Embryonic facial prominence (tissue), 1 donor: ENCODE results near the gene CD81.

Experiments
- DNase-seq: peaks from one replicate; pipeline ENCODE4 v3.0.0-alpha.2; 2016; ENCODE audit errors: extremely low spot score

The CD81 gene

DNA sequence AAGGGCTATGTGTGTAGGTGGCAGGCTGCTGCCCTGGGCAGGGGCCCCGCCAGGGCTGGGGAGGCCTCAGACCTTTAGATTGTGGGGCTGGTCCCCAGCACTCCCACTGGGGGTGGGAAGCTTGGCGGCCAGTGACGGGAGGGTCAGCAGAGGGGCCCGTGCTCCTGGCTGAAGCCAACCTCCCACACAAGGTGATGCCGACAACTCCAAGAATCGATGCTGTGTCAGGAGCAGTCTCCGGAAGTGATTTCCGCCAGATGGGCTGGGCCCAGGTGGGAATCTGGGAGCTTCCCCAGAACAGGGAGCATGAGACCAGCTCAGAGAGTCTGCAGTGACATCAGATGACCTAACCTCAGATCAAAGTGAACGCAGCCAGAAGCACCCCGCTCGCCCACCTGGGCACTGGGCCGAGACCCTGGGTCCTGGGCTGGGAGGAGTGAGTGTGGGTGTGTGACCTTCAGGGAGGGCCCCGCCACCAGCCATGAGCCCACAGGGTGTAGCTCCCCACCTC lies 59.5 kb downstream of the CD81 start:
- no peak for DNase-seq

DNA sequence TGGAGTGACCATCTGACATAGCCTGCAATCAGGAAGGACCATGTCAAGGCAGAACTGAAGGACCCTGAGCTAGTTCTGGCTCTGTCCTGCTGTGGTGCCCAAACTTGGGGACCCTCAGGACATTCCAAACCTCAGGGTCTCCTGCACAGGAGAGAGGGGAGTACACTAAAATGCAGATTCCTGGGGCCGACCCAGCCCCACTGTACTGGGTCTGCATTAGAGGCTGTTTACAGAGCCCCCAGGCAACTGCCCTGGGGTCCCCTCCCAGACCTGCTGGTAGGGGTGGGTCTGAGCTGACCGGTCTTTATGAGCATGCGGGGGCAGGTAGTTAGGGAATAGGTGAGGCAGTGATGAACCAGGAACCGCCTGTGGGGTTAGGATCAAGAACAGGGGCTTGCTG lies 60.4 kb downstream of the CD81 start:
- no peak for DNase-seq

DNA sequence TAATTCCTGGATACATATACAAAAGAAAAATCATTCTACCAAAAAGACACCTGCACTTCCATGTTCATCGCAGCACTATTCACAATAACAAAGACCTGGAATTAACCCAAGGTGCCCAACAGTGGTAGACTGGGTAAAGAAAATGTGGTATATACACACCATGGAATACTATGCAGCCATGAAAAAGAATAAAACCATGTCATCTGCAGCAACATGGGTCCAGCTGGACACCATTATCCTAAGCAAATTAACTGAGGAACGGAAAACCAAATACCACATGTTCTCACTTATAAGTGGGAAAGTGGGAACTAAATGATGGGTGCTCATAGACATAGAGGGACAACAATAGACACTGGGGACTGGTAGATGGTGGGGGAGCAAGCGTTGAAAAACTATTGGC lies 62.7 kb downstream of the CD81 start:
- no peak for DNase-seq

DNA sequence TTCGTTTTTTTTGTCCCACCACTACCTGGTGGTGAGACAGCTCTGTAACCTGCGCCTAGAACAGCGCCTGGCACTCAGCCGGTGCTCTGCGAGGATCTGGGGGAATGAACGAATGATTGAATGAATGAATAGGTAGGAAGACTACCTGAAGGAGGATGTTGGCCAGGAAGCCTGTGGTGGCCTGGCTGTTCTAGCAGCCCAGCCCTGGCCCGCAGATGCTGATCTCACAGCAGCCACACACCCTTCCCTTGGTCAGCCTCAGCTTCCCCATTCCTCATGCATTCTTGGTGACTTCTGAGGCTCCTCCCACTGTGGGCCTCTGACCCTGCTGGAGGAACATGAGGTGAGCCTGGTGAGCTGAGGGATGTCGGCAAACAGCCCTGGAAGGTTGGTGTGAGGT lies 63.5 kb downstream of the CD81 start:
- DNase-seq: no peak

DNA sequence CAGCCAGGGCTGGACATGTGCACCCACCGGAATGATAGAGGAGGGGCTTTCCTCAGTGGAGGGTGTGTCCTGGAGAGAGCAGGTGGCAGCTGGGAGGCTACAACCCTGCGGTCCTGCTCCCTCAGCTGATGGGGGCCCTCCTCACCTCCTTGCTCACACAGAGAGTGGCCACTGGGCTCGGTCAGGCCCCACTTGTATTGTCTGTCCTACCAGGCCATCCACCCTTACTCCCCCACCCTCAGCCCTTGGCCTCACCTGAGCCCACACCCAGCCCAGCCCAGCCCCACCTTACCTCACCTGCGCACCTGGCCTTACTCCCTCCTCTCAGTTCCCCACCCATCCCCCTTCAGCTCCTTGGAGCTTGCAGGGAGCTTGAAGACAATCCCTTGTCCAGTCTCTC lies 64.1 kb downstream of the CD81 start:
- DNase-seq: no peak

DNA sequence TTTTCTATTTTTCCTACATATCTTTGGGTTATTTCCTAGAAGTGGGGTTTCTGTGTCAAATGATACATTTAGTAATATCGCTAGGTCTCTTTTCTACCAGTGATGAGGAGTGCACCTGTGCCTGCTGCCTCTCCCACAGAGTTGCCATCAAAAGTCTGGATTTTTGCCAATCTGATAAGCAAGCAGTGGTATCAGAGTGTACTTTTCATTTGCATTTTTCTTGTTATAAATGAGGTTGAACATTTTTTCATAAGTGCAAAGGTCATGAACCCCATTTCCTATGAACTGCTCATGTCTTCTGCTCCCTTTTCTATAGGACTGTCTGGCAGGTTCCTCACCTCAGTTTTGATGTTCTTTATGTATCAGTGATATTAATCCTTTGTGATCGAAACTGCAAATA lies 65.5 kb downstream of the CD81 start:
- DNase-seq: no peak

DNA sequence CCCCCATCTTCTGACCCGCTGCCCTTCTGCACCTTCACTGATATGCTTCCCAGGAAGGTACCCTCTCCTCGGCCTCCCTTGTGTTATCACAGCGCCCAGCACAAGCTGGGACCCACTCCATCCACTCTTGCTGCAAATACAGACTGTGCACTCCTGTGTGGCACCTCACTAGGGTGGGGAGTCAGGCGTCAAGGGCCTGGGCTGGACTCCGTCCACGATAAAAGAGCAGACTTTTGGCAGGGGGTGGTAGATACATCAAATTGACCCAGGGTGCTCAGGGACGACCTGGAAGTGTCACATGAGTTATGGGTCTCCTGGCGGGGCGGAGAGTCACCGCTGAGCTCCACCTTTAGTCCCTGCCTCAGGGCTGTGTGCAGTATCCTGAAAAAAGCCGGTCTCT lies 66.3 kb downstream of the CD81 start:
- no peak for DNase-seq

DNA sequence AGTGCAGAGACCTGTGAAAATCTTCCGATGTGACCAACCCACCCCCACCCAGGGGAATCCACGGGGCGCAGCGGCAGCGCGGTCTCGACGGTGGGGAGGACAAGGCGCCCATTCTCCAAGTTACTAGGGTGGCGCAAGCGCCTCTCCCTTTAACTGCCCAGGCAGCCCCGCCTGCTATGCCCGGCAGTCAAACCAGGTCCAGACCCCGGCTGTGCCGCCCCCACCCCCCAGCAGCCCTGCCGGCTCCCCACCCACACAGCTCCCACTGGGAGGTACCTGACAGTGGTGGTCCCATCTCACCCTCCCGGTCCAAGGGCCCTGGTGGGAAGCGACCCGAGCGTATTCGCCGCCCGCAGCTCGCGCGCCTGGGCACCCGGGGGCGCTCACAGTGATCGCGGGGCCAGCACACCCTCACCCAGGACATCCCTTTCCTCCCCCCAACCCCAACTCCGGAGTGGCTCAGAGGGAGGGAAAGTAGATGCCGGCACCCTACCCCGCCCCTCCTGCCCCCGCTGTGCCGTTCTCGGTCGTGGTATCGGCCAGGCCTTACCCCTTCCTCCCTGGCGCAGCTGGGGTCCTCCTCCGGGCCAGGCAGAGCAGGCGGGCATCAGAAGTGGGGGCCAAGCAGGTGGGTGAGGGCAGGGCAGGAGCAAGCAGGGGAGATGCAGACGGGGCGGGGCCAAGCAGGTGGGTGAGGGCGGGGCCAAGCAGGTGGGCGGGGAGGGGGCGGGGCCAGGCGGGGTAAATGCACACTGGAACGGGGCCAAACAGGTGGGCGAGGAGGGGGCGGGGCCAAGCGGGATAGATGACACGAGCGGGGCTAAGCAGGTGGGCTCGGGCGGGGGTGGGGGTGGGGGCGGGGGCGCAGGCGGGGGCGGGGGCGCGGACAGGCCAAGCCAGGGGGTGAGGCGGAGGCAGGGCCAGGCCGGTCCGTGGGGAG lies 67.0 kb downstream of the CD81 start, which contains the start of gene TRPM5:
TSS of gene TRPM5 (minus strand) at position 634 of the 940 bp plus-strand sequence. CDS start 21,478 bp downstream, outside the sequence.
- DNase-seq: no peak

DNA sequence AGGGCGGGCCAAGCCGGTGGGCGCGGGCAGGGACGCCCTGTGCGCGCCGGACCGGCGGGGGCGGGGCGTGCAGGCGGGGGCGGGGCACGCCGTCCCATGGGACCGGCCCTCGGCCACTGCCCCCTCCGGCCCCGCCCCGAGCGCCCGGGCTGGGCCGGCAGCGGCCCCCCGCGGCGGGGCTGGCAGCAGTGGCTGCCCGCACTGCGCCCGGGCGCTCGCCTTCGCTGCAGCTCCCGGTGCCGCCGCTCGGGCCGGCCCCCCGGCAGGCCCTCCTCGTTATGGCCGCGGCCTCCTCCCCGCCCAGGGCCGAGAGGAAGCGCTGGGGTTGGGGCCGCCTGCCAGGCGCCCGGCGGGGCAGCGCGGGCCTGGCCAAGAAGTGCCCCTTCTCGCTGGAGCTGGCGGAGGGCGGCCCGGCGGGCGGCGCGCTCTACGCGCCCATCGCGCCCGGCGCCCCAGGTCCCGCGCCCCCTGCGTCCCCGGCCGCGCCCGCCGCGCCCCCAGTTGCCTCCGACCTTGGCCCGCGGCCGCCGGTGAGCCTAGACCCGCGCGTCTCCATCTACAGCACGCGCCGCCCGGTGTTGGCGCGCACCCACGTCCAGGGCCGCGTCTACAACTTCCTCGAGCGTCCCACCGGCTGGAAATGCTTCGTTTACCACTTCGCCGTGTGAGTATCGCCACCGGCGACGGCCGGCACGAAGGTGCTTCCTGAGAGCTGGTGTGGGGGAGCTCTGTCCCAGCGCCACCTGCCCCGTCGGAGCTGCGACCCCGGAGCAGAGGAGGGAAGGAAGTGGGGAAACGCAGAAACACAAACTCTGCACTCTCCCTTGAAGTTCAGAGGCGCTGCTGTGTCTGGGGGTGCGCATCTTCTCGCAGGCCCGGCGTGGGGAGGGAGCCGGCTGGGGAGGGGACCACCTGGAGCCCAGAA lies 68.0 kb downstream of the CD81 start, which contains the start of gene KCNQ1:
TSS of gene KCNQ1 (plus strand) at position 188 of the 925 bp plus-strand sequence. CDS start at position 279, 91 bp downstream.
- no peak for DNase-seq

DNA sequence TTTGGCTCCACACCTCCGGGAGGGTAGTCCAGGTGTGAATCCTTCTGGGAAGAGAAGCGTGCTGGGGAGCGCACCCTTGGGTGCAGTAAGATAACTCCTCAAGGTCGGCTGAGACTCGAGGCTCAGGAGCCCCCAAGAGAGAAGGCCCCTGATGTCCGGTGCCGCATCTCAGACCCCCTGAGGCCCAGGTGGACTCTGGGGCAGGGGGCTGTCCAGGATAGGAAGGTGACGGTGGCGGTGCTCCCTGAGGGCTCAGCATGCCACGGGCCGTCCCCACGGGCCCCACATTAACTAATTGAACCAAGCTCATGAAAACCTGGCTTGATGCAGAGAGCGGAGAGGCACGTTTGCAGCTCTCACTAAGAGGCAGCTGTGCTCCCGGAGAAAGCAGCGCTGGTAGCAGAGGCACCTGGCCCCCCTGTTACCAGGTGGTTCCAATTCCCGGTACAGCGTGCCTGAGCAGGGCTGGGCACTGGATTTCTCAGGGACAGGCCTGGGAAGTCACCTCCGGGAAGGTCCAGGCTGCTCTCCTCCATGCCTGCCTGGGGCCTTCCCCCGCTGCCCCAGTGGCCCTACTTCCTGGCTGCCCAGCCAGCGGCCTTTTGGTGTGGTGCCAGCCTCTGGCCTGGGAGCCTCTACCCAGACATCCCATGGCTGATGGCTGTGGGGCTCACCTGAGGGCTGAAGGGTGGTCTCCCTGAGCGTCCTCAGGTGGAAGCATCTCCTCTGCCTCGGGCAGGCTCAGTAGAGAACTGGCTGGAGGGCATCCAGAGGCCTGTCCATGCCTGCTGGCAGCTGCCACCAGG lies 68.8 kb downstream of the CD81 start:
- DNase-seq: no peak

DNA sequence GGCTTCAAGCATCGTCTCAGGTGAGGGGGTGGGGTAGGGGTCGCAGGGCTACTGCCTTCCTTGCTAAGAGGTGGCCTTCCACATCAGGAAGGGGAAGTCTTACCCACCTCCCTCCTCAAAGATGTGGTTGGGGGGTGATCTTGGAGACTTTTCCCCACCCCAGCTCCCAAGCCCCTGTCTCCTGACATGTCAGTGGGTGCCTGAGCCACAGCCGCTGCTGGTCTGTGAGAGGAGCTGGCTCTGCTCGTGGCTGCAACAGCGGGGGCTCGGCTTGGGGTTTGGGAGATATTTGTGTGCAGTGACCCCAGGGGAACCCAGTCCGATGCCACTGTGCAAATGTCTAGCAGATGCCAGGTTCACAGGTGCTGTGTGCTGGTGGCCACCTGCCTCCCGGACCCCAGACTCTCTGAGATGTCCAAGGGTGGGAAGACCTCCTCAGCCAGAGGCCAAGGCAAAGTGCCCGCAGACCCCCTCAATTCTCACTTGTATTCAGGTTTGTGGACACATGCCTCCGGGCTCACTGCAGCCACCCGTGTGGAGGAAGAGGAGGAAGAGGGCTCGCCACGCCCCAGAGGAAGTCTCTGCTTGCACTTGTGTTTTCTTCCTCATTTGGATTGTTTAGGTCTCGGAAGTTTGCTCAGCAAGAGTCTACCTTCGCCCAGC lies 69.6 kb downstream of the CD81 start:
- no peak for DNase-seq
